ACC112 (cell line): ENCODE results near the gene SLC25A10.

Experiments
- H2AFZ ChIP-seq: fragments of 200-600 bp; sonication (generic); one replicate; pipeline ENCODE4 v1.6.0; 2017; ENCODE audit warnings: antibody characterized with exemption, low read length; ENCODE audit not compliant: unreplicated experiment
- H3K27ac ChIP-seq: fragments of 200-600 bp; sonication (generic); 2 replicates; pipeline ENCODE4 v1.5.1; 2014; ENCODE audit warnings: low read depth, mild to moderate bottlenecking, antibody characterized with exemption, low read length, moderate library complexity
- H3K27me3 ChIP-seq: fragments of 200-600 bp; sonication (generic); 2 replicates; pipeline ENCODE4 v1.6.1; 2014; ENCODE audit warnings: mild to moderate bottlenecking, antibody characterized with exemption, low read length, moderate library complexity, mixed read lengths; ENCODE audit not compliant: insufficient read depth
- H3K36me3 ChIP-seq: fragments of 200-600 bp; sonication (generic); 2 replicates; pipeline ENCODE4 v1.6.1; 2016; ENCODE audit warnings: mild to moderate bottlenecking, antibody characterized with exemption, low read length, moderate library complexity, mixed read lengths; ENCODE audit not compliant: insufficient read depth
- H3K4me1 ChIP-seq: fragments of 200-600 bp; sonication (generic); one replicate; pipeline ENCODE4 v1.6.1; 2016; ENCODE audit warnings: low read length, mixed read lengths; ENCODE audit not compliant: insufficient read depth, unreplicated experiment, control insufficient read depth
- H3K4me3 ChIP-seq: fragments of 200-600 bp; sonication (generic); 2 replicates; pipeline ENCODE4 v1.5.1; 2014; ENCODE audit warnings: mild to moderate bottlenecking, low read depth, low read length
- H3K79me2 ChIP-seq: fragments of 200-600 bp; sonication (generic); one replicate; pipeline ENCODE4 v1.6.0; 2016; ENCODE audit warnings: low read length; ENCODE audit not compliant: control insufficient read depth, unreplicated experiment, insufficient read depth

The SLC25A10 gene

GRCh38 chr17:81740395-81740961, 28.4 kb downstream of the SLC25A10 start:
- Histone ChIP-seq H3K27me3 (no peaks in the 10 kb centered on the region), H3K36me3 (no peaks in the 10 kb centered on the region), H3K4me3 (no peak overlapping the region), H3K27ac (no peak overlapping the region), H3K79me2 (no peaks in the 10 kb centered on the region), H3K4me1 (peaks cover 3% of the 10 kb centered on the region), H2AFZ (no peak overlapping the region)

GRCh38 chr17:81741049-81741593, 29.0 kb downstream of the SLC25A10 start:
- Histone ChIP-seq H3K27ac (no peak overlapping the region), H3K36me3 (no peaks in the 10 kb centered on the region), H3K27me3 (no peaks in the 10 kb centered on the region), H3K4me1 (no peaks in the 10 kb centered on the region), H3K4me3 (no peak overlapping the region), H2AFZ (no peak overlapping the region), H3K79me2 (no peaks in the 10 kb centered on the region)

- Histone ChIP-seq H3K36me3 (no peaks in the 10 kb centered on the region), H3K4me3 (no peak overlapping the region), H3K27ac (no peak overlapping the region), H3K27me3 (no peaks in the 10 kb centered on the region), H2AFZ (no peak overlapping the region), H3K4me1 (no peaks in the 10 kb centered on the region), H3K79me2 (no peaks in the 10 kb centered on the region)
Observed at GRCh38 chr17:81741594-81742452, 29.7 kb downstream of the SLC25A10 start.
